Mesodermal cell (in vitro differentiated cells): Measurements from ENCODE around the gene SEC23B. TPM values are rescaled to one million over a fixed set of nuclear protein-coding genes. Genes with fewer than 3 reads are reported as not detected.

Experiments used
- H3K27ac ChIP-seq: 2 replicates; pipeline ENCODE4 v1.7.0; 2013; ENCODE audit warnings: mild to moderate bottlenecking, low read depth, low read length, moderate library complexity; ENCODE audit not compliant: severe bottlenecking
- H3K36me3 ChIP-seq: 2 replicates; pipeline ENCODE4 v1.7.1; 2013; ENCODE audit warnings: mild to moderate bottlenecking, low read length, moderate library complexity; ENCODE audit not compliant: control insufficient read depth, insufficient read depth
- H3K4me1 ChIP-seq: one replicate; pipeline ENCODE4 v1.7.1; 2013; ENCODE audit warnings: mild to moderate bottlenecking, low read length; ENCODE audit not compliant: insufficient read depth, control insufficient read depth, poor library complexity, severe bottlenecking
- H3K4me3 ChIP-seq: 2 replicates; pipeline ENCODE4 v1.7.0; 2013; ENCODE audit warnings: low read length, control low read depth, mild to moderate bottlenecking; ENCODE audit not compliant: insufficient read depth, poor library complexity, severe bottlenecking; ENCODE audit errors: extremely low read depth
- H3K9me3 ChIP-seq: 2 replicates; pipeline ENCODE4 v1.7.1; 2013; ENCODE audit warnings: mild to moderate bottlenecking, low read length, moderate library complexity; ENCODE audit not compliant: control insufficient read depth
- WGBS, 2 experiments: methylation state at CpG; one replicate each; pipeline ENCODE4 v1.1.5; 2013; ENCODE audit warnings: missing lambda C conversion rate in 2 of 2; ENCODE audit not compliant: insufficient coverage in 2 of 2; 5-methylcytosine and 5-hydroxymethylcytosine counted together
- polyA plus RNA-seq, 2 experiments: library from polyadenylated mRNA; stranded (reverse); fragments of 50-300 nt; gene quantifications; one replicate each; pipeline ENCODE4 v1.2.3, GENCODE V29; 2013

The SEC23B gene
- 44.1 TPM for polyA plus RNA-seq (2013, experiment 1 of 2)
- polyA plus RNA-seq (2013, experiment 2 of 2): 37.9 TPM

- H3K9me3 ChIP-seq: no peaks in the 10 kb centered on the region
Measured at GRCh38 chr20:18507218-18508191, at the start of gene SEC23B. Gene SEC23B (plus strand): TSS chr20:18507940. CDS start chr20:18510836, 2,896 bp downstream.

GRCh38 chr20:18465536-18466200, 42.1 kb upstream of the SEC23B start:
- H3K4me1 ChIP-seq: peaks cover 2% of the 10 kb centered on the region
- peaks cover 13% of the 10 kb centered on the region for H3K36me3 ChIP-seq
- 89 to 96% methylated on average over 3 to 4 of the region's 6 CpGs for WGBS, 2 experiments
- H3K9me3 ChIP-seq: no peaks in the 10 kb centered on the region
- H3K27ac ChIP-seq: no peak overlapping the region
- peak overlapping the region; percentile 98 for H3K4me3 ChIP-seq

More at GRCh38 chr20:18507218-18508191, at the start of gene SEC23B:
- WGBS, 2 experiments: 0 to 1% methylated on average over 60 to 61 of the region's 69 CpGs
- peak within 1 kb of the TSS; percentile 96 for H3K27ac ChIP-seq
- peaks cover 31% of the 10 kb centered on the region for H3K36me3 ChIP-seq
- H3K4me3 ChIP-seq: peak within 1 kb of the TSS; percentile 73
- no peaks in the 10 kb centered on the region for H3K4me1 ChIP-seq

- H3K27ac ChIP-seq: no peak overlapping the region
- H3K9me3 ChIP-seq: no peaks in the 10 kb centered on the region
- 0 to 1% methylated on average over 13 to 15 of the region's 15 CpGs for WGBS, 2 experiments
Measured at GRCh38 chr20:18466574-18466893, 41.2 kb upstream of the SEC23B start.

GRCh38 chr20:18466894-18467730, 40.6 kb upstream of the SEC23B start, which contains the start of the genes DZANK1 and POLR3F:
Gene DZANK1 (minus strand): TSS chr20:18467030. CDS start chr20:18465358, 1,672 bp downstream.
Gene POLR3F (plus strand): TSS chr20:18467390. CDS start chr20:18467507, 117 bp downstream.
- H3K27ac ChIP-seq: peak within 1 kb of the TSS; percentile 100
- WGBS, 2 experiments: 0% methylated on average over 45 of the region's 57 CpGs
- peaks cover 2% of the 10 kb centered on the region for H3K4me1 ChIP-seq

More at GRCh38 chr20:18466574-18466893, 41.2 kb upstream of the SEC23B start:
- Histone ChIP-seq H3K4me3 (peak overlapping the region; percentile 98), H3K36me3 (peaks cover 21% of the 10 kb centered on the region), H3K4me1 (peaks cover 2% of the 10 kb centered on the region)

GRCh38 chr20:18477218-18477617, 30.5 kb upstream of the SEC23B start:
- H3K36me3 ChIP-seq: peaks cover 80% of the 10 kb centered on the region
- no peaks in the 10 kb centered on the region for H3K4me1 ChIP-seq

More at GRCh38 chr20:18466894-18467730, 40.6 kb upstream of the SEC23B start, which contains the start of the genes DZANK1 and POLR3F:
- H3K4me3 ChIP-seq: peak within 1 kb of the TSS; percentile 98
- H3K9me3 ChIP-seq: no peaks in the 10 kb centered on the region
- H3K36me3 ChIP-seq: peaks cover 25% of the 10 kb centered on the region

GRCh38 chr20:18477821-18478220, 29.9 kb upstream of the SEC23B start:
- H3K4me3 ChIP-seq: no peak overlapping the region
- no peaks in the 10 kb centered on the region for H3K9me3 ChIP-seq
- H3K36me3 ChIP-seq: peaks cover 85% of the 10 kb centered on the region
- no peak overlapping the region for H3K27ac ChIP-seq
- no peaks in the 10 kb centered on the region for H3K4me1 ChIP-seq
- 83% methylated on average over 1 of the region's 1 CpG; no CpG with 5 or more reads in 1 of the 2 experiments for WGBS, 2 experiments

More at GRCh38 chr20:18477218-18477617, 30.5 kb upstream of the SEC23B start:
- H3K9me3 ChIP-seq: no peaks in the 10 kb centered on the region
- no CpG with 5 or more reads among the region's 1 CpG for WGBS, 2 experiments
- H3K4me3 ChIP-seq: no peak overlapping the region
- H3K27ac ChIP-seq: no peak overlapping the region

- no peaks in the 10 kb centered on the region for H3K4me1 ChIP-seq
- H3K9me3 ChIP-seq: no peaks in the 10 kb centered on the region
- 86 to 100% methylated on average over 1 to 4 of the region's 4 CpGs for WGBS, 2 experiments
- no peak overlapping the region for H3K27ac ChIP-seq
- H3K36me3 ChIP-seq: peaks cover 79% of the 10 kb centered on the region
- H3K4me3 ChIP-seq: no peak overlapping the region
Measured at GRCh38 chr20:18481596-18481995, 26.1 kb upstream of the SEC23B start.

GRCh38 chr20:18488301-18488700, 19.4 kb upstream of the SEC23B start:
- Histone ChIP-seq H3K36me3 (peaks cover 62% of the 10 kb centered on the region), H3K4me3 (no peak overlapping the region), H3K9me3 (no peaks in the 10 kb centered on the region), H3K27ac (no peak overlapping the region), H3K4me1 (no peaks in the 10 kb centered on the region)
- WGBS, 2 experiments: 93 to 100% methylated on average over 3 of the region's 3 CpGs

GRCh38 chr20:18496042-18496441, 11.7 kb upstream of the SEC23B start:
- WGBS, 2 experiments: 58 to 69% methylated on average over 4 to 5 of the region's 7 CpGs
- Histone ChIP-seq H3K27ac (no peak overlapping the region), H3K4me1 (peaks cover 7% of the 10 kb centered on the region), H3K36me3 (peaks cover 15% of the 10 kb centered on the region), H3K4me3 (peak overlapping the region; percentile 94), H3K9me3 (no peaks in the 10 kb centered on the region)
